GM23338 (cell line): ENCODE measurements around the gene PDC. TPM values are rescaled to one million over a fixed set of nuclear protein-coding genes. Genes with fewer than 3 reads are reported as not detected.

Source experiments
- polyA plus RNA-seq: library from polyadenylated mRNA; unstranded; fragments of >200 nt; fragmentation: Nextera tagmentation; extraction: Ambion mirVana; gene quantifications from 2 replicates; pipeline ENCODE4 v1.2.1, GENCODE V29; 2016
- total RNA-seq: library from RNA; depleted of rRNA; stranded (reverse); fragments of >200 nt; shearing (Covaris generic); gene quantifications from 2 replicates; pipeline ENCODE4 v1.2.3, GENCODE V29; 2014; rRNA removed

PDC gene
- total and polyA plus RNA-seq, 2 experiments from 2014 or later, result not detected

Other genes with a start within 250 kb of the PDC start
- 0.07 TPM in 1 of 2 replicates, not detected in the other for gene PRG4, start 164.8 kb downstream of the PDC start, total RNA-seq
- 0.11 and 0.12 TPM in 2 replicates for gene PRG4, start 164.8 kb downstream of the PDC start, polyA plus RNA-seq
- gene TPR, start 85.9 kb downstream of the PDC start, total RNA-seq, result 75.8 and 108 TPM in 2 replicates
- 164 and 220 TPM in 2 replicates for gene TPR, start 85.9 kb downstream of the PDC start, polyA plus RNA-seq
- gene ODR4, start 85.3 kb downstream of the PDC start, total RNA-seq, result 8.6 and 17.3 TPM in 2 replicates
- gene ODR4, start 85.3 kb downstream of the PDC start, polyA plus RNA-seq, result 14.7 and 18.9 TPM in 2 replicates
- gene PTGS2, start 219.3 kb upstream of the PDC start, total RNA-seq, result 0.17 and 1.1 TPM in 2 replicates
- gene PTGS2, start 219.3 kb upstream of the PDC start, polyA plus RNA-seq, result 0.11 and 0.12 TPM in 2 replicates